HG02943 (cell line): Measurements from ENCODE around the gene INTS7.
"Not testable (repeated sequence)": the region's sequence is repeated elsewhere in the genome, so short reads cannot be mapped to it uniquely, and the experiment has no call there.

Experiments used
- ATAC-seq: cut with Tn5 transposase; IDR thresholded peaks from one replicate; pipeline ENCODE4 v1.9.1; 2021; ENCODE audit warnings: mild to moderate bottlenecking, low read depth, moderate library complexity; ENCODE audit not compliant: unreplicated experiment

INTS7 gene

DNA sequence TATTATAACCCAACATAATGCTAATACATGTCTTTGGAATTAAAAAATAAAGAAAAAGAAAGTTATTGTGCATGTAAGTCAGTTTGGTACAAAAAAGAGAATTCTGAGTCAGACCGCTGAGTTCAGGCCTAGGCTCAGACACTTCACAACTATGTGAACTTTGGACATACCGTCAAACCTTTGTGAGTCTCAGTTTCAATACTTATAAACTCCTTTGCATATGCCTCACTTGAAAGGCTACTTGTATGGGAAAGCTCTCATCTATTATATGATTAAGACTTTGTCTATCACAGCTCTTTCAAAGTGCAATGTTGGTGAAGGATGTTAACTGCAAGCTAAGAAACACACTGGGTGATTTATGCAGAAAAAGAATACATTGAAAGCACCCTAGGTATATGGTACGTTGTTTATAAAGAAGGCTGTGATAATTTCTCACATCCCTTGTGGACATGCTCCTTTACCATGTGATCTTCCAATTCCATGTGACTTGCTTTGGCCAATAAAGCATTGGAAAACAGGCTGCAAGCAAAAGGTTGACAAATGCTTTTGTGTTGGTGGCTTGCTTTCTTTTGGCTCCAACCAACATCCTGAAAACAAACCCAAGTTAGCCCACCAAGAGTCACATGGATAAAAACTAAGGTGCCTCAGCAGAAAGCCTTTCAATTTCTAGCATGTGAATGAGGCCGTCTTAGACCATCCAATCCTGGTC, 49.6 kb downstream of the INTS7 start:
- peak; percentile 84 for ATAC-seq

DNA sequence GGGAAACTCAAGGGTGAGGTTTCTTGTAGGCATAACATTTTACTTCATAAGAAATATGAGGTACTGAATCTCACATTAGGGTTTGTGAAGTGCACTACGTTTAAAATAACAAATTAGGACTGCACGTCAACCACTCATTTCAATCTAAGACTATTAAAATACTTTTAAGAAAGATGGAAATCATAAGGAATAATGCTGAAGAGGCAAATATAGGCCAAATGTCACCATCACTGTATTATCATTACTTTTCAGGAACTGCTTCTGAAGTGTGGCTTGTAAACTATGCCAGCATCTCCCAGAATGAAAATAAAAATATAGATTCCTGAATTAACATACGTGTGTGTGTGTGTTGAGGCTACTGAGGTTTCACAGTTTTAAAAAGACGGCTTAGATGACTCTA, 56.8 kb downstream of the INTS7 start:
- ATAC-seq: no peak

DNA sequence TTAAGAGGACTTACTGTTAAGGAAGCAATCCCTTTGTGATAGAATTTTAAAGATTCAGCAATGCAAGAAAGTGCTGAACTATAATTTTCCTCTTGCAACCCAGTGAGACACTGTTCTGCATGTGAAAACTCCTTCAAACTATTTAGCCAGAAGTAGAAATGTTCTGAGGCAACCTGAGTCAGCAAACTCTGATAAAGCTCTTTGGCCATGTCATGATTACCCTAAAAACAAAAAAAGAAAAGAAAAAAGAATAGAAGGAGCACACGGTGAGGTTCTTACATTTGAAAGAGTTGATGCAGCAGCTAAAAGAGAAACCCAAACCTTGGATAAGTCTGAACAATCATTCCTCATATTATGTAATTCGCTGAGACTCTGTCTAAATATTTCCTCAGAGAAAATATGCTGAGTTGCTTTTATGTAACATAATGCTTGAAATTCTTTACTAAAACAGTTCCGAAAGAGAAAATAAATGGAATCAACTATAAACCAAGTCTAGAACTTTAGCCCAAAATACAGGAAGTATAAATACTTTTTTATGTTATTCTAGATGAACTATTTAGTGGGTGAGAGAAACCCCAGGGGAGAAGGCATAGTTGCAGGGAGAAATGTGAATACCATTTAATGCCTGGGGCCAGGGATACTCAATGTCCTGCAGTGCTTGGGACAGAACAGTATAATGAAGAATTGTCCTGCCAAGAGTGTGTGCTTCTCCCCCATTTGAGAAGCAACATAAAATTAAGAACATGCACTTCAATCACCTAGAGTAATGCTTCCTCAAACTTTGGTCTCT, 60.0 kb downstream of the INTS7 start:
- no peak for ATAC-seq

DNA sequence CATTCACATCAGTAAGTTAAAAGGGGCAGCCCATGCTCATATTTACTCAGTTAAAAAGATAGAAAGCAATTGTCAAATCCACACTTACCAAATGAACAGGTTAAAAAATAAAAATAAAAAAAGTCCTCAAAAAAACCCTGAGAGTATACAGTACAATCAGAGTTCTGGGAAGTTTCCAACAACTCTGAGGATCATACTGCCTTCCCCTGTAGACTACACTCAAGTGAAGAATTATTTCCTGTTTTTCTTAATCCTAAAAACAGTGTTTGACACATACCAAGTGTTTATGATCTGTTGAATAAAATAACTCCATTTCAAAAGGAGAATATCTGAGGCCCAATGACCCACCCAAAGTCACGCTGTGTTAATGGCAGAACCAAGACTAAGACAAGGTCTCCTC, 61.8 kb downstream of the INTS7 start:
- ATAC-seq: no peak

DNA sequence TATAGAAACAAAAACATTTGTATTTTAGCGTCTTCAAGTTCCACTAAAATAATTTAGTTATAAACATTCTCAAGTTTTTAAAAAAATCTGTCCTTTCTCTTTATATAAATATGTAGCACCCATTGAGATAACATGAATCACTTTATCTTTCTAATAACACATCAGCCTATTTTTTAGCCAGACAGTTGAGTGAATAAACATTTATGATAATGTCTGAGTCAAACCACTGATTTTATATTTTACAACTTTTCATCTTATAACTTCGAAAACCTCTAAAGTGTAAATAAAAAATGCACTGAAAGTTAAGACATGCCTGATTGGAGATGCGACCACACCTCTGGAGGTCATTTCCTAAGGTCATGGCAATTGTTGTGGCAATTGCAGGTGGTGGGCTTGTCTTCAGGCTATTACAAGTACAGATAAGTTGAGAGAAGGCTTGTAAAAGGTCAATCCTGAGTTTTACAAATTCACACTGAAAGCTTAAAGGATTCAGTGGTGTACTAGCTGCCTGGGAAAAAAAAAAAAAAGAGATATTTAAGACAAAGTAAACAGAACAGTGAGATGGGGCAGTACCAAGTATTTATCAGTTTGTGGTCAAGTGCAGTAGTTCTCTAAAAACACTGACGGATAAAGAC, 67.0 kb downstream of the INTS7 start:
- no peak for ATAC-seq

DNA sequence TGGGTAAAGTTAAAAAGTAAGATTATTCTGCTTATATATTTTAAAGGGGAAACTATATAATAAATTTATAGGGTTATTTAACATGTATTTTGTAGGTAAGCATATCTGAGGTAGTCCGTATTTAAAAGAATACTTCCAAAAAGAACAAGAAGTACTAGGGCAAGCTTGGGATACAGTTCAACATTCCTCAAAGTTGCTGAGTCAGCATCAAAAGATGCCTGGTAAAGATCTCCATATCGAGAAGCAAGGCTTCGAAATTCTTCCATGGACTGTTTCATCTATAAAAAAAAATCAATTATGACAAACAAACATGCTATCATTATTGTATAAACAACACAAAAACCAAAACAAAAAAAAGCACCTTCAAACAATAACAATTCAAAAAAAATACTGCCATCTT, 67.7 kb downstream of the INTS7 start:
- no peak for ATAC-seq

DNA sequence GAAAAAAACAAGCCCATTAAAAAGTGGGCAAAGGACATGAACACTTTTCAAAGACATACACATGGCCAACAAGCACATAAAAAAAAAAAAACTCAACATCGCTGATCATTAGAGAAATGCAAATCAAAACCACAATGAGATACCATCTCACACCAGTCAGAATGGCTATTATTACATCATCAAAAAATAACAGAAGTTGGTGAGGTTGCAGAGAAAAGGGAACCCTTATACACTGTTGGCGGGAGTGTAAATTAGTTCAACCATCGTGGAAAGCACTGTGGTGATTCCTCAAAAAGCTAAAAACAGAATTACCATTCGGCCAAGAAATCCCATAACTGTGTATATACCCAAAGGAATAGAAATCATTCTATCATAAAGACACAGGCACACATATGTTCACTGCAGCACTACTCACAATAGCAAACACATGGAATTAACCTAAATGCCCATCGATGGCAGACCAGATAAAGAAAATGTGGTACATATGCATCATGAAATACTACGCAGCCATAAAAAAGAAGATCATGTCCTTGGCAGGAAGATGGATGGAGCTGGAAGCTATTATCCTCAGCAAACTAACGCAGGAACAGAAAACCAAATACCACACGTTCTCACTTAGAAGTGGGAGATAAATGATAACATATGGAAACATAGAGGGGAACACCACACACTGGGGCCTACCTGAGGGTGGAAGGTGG, 70.1 kb downstream of the INTS7 start:
- no peak for ATAC-seq

DNA sequence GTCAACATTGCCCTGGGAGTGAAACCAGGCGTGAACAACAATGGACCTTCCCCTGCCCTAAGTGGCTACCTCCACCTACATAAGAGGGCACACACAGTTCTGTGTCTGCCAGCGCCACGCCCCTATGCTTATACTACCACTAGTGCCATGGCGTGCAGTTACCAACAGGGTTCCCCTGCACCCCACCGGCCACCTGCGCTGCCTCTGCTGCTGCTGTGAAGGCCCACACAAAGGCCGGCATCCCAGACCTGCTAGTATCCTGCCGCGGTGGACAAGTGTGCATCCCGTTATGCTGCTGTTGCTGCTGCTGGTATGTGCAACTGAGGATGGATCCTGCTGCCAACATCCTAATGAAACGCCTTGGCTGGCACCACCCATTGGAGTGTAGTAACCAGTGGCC, 75.7 kb downstream of the INTS7 start:
- no peak for ATAC-seq

DNA sequence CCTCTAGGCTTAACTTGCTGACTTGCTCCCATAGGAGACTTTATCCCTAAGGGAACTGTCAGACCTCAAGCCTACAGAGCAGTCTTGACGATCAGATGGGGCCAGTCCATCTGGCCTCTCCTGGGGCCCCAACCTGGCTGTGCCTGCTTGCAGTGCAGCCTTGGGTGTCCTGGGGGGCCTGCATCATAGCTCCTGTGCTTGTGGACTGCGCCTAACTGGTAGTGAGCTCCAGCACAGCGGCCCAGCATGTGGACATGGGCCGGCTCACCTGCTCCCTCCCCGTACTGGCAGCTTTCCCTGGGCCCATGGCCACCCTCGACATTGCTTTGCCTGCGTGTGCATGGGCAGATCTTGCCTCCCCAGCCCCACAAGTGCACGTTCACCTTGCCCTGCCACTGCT, 76.1 kb downstream of the INTS7 start:
- no peak for ATAC-seq

DNA sequence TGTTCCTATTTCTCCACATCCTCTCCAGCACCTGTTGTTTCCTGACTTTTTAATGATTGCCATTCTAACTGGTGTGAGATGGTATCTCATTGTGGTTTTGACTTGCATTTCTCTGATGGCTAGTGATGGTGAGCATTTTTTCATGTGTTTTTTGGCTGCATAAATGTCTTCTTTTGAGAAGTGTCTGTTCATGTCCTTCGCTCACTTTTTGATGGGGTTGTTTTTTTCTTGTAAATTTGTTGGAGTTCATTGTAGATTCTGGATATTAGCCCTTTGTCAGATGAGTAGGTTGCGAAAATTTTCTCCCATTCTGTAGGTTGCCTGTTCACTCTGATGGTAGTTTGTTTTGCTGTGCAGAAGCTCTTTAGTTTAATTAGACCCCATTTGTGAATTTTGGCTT, 81.3 kb downstream of the INTS7 start:
- not testable (repeated sequence) for ATAC-seq

DNA sequence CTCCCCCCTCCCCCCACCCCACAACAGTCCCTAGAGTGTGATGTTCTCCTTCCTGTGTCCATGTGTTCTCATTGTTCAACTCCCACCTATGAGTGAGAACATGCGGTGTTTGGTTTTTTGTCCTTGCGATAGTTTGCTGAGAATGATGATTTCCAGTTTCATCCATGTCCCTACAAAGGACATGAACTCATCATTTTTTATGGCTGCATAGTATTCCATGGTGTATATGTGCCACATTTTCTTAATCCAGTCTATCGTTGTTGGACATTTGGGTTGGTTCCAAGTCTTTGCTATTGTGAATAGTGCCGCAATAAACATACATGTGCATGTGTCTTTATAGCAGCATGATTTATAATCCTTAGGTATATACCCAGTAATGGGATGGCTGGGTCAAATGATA, 81.8 kb downstream of the INTS7 start:
- not testable (repeated sequence) for ATAC-seq

DNA sequence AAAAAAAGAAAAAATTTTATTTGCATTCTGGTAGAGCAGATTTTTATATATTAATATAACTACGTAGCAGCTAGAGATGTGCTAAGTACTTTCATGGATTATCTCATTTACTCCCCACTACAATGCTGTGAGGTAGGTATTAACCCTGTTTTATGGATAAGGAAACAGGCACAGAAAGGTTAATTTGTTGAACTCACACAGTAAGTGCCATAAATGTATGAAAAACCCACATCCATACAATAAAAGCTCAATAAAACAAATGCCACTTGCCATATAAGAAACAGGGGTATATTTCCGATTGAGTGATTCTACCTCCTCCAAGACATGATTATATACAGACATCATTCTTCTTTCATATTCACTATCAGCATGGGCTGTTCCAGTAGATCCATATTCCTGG, 83.1 kb downstream of the INTS7 start:
- no peak for ATAC-seq

DNA sequence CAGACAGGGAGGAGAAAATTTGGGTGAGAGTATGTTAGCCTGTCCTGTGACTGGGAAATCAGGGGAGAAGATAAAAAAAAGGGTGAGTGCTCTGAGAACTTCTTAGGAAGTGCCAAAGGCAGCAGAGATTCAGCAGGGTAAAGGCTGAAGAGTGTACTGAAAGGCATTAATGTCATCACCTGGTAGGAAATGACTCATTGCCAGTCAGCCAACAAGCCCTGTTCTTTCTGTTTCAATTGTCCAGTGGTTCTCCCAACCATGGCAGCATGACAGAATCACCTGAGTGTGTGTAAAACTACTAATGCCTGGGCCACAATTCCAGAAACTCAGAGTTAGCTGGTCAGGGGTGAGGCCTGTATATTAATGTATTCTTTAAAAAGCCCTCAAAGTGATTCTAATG, 83.5 kb downstream of the INTS7 start:
- peak; percentile 74 for ATAC-seq

DNA sequence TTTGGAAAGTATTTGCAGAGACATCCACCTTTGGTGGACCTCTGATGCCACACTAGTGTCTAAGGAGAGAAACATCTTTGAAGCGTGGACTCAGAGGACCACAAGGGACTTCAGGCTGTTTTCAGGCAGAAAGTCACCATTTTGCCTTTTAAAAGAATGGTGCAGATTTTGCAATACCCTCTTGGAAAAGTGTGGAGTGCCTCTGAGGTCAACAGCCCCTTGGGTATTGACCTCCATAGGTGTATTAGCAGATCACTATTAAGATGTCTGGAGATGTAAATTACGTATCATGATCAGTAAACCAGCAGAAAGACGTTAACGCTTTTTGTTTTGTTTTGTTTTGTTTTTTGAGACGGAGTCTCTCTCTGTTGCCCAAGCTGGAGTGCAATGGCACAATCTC, 87.0 kb downstream of the INTS7 start:
- no peak for ATAC-seq

DNA sequence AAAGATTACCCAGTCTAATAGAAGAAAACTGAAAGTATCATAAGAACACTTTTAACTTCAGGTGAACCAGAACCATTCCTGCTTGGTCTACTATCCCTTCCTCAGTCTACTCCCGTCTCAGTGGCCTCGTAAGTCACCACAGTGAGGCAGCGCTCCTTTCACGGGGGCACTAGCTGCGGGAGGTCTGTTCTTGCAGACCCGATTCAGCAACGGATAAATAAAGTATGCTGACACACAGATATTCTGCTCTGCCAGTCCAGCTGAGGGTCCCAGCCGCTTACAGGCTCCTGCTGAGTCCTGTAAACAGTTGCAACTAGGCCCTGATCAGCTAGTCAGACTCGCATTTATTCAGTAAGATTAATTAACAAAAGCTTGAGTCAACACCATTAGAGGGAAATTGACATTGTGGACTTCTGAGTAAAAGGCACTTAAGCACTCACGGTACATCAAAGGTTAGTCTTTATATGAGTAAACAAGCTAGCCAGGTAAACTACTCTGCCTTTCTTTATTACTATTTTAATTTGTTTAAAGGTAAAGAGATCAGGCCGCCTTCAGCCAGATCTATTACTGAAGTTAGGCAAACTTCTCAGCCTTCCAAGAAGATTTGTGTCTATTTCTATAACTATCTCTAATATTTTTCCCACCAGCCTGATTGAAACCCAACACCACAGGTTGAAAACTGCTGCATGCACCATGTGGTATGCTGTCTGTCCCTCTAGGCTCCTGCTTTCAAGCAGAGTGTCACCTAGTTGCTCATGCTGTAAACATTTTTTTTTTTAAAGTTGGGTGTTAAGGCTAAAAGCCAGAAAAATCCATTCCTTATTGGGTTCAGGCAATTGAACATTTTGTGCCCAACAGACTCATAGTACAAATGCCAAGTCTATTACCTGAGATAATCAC, 87.7 kb downstream of the INTS7 start:
- ATAC-seq: no peak

DNA sequence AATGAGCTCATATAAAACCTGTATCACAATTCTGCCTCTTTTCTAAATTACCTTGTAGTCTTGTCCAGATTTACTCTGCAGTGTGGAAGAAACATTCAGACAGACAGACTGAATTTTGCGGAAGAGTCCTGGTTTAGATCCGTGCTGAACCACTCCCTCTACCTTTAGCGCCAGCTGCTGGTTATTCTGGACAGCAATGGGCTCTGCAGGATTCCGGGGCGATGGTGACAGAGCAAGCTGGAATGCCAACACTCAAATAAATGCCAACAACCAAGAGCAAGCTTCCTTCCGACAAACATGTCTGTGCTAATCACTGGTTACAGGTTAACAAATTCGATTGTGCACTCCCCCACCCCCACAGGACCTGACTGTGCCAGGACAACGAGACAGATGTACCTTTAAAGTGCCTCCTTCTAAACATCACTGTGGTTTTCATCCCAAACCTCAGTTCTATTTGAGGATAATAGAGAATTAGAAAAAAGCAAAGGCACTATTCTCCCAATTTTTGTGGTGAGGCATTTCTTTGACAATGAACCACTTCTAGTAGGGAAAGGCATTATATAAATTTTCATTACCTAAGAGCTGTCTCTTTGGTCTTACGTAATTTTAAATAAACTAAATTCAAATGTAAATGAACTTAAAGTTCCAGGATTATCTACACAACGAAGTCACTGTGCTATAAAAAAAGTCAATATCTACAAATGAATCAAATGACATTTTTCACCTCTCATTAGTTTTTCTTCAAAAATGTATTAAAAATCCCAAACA, 90.4 kb downstream of the INTS7 start:
- no peak for ATAC-seq

DNA sequence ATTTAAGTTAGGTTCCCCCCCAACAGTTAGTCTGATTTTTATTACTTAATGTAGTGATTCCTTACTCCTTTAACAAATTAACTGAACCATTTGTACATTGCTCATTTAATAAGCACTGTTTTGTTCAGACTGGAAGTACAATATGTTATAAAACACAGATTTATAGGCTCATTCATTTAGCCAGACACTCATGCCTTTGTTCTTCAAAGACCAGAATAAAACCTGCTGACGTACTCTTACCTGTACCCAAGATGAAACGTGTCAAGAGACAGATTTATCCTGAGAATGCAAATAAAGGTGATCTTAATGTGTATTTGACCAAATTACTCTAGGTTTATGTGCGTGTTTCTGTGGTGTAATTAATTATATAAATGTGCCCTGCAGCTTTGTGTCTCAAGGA, 92.8 kb downstream of the INTS7 start:
- ATAC-seq: no peak

DNA sequence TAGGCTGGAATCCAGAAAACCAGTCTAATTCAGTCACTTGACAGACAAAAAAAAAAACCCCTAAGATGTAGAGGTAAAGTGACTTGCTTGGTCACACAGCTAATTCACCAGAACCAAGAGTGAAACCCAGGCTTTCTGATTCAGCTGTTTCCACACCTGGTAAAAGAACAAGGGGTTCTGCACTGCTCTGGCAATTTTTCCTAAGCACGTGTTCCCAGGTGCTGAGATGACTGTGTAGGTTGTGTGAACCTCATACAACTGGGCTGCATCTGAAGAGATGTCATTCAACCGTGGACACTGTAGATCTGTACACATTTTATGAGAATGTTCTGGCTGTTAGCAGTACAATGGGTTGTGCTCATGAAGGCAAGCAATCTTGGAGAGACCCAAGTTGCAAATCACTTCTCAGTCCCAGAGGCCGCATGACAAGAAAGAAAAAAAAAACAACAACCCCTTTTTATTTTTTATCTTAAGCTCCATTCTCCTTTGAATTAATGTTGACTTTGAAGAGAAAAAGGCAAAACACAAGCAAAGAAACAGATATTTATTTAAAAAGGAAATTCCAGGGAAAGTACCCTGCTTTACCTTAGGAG, 95.4 kb downstream of the INTS7 start:
- peak; percentile 68 for ATAC-seq

DNA sequence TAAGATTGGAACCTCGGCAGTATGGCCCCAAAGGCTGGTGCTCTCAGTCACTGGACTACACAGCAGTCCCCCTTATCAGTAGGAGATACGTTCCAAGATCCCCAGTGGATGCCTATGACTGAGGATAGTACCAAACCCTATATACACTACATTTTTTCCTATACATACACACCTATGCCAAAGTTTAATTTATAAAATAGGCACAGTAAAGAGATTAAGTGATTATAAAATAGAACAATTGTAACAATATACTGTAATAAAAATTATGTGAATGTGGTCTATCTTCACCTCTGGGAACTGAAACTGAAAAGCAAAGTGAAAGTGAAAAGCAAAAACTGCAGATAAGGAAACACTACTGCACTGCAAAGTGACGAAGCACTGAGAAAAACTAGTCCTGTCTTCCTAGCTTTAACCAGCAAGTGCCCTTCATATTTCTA, 96.8 kb downstream of the INTS7 start:
- no peak for ATAC-seq
